GM23248 (cell line): ENCODE results near the gene CCDC187.

Experiments used
- EZH2 ChIP-seq: fragments of 200-600 bp; sonication (generic); IDR thresholded peaks from 2 replicates; pipeline ENCODE4 v1.6.1; 2018; ENCODE audit warnings: antibody characterized with exemption, mild to moderate bottlenecking; ENCODE audit not compliant: insufficient read depth, poor library complexity, severe bottlenecking
- EZH2phosphoT487 ChIP-seq: fragments of 200-600 bp; sonication (generic); IDR thresholded peaks from 2 replicates; pipeline ENCODE4 v1.6.1; 2018; ENCODE audit warnings: antibody characterized with exemption, moderate library complexity, mild to moderate bottlenecking, low read depth; ENCODE audit not compliant: insufficient read depth

- TF ChIP-seq EZH2 (no peak), EZH2phosphoT487 (no peak)
These were observed 27.2 kb downstream of the CCDC187 start for GRCh38 chr9:136276716-136277115.
